ENCODE measurements around the gene TXNRD2. TPM values are rescaled to one million over a fixed set of nuclear protein-coding genes. Genes with fewer than 3 reads are reported as not detected.

The TXNRD2 gene
- total RNA-seq, 2 donors from 2014 or later: 22.3 to 29.5 TPM

GRCh38 chr22:19827341-19828034 lies 114.1 kb downstream of the TXNRD2 start:
- Histone ChIP-seq H3K9ac (ENCODE audit: low read depth in 2 of 2, low read length in 2 of 2) (no peak overlapping the region), H3K27ac (no peak overlapping the region), H3K9me3 (no peaks in the 10 kb centered on the region), H3K27me3 (no peaks in the 10 kb centered on the region), H3K36me3 (no peaks in the 10 kb centered on the region), H3K4me3 (no peak overlapping the region), H3K4me1 (no peaks in the 10 kb centered on the region)
- no peak for DNase-seq
- intact Hi-C loops (cut with DNase I): no loop called here
- no peak for TF ChIP-seq CTCF (IDR thresholded peaks at IDR 0.05)

- TF ChIP-seq CTCF (IDR thresholded peaks at IDR 0.05): no peak
- no peaks in the 10 kb centered on the region for H3K36me3 ChIP-seq
- no peak overlapping the region for H3K9ac ChIP-seq (ENCODE audit: low read depth in 2 of 2, low read length in 2 of 2)
- no peak overlapping the region for H3K4me3 ChIP-seq
- DNase-seq: no peak
- H3K9me3 ChIP-seq: no peaks in the 10 kb centered on the region
- H3K27ac ChIP-seq: no peak overlapping the region
- intact Hi-C loops (cut with DNase I): no loop called here
- no peaks in the 10 kb centered on the region for H3K27me3 ChIP-seq
- H3K4me1 ChIP-seq: no peaks in the 10 kb centered on the region
These were observed 115.0 kb downstream of the TXNRD2 start for GRCh38 chr22:19826619-19826950.

GRCh38 chr22:19825904-19826618 lies 115.6 kb downstream of the TXNRD2 start:
- no peaks in the 10 kb centered on the region for H3K9me3 ChIP-seq
- DNase-seq: peak; percentile 2
- no peak overlapping the region for H3K4me3 ChIP-seq
- H3K4me1 ChIP-seq: no peaks in the 10 kb centered on the region
- intact Hi-C loops (cut with DNase I): no loop called here
- no peak overlapping the region for H3K9ac ChIP-seq (ENCODE audit: low read depth in 2 of 2, low read length in 2 of 2)
- TF ChIP-seq CTCF (IDR thresholded peaks at IDR 0.05): no peak
- no peak overlapping the region for H3K27ac ChIP-seq
- no peaks in the 10 kb centered on the region for H3K27me3 ChIP-seq
- H3K36me3 ChIP-seq: no peaks in the 10 kb centered on the region

Small RNA genes lying within 50 kb of the gene (microRNA-seq; reads per million reads assigned to microRNA genes)
- gene MIR4761: not detected

Other genes with a start within 250 kb of the TXNRD2 start
- 1 to 10 TPM; 2.2 to 2.5 TPM for gene SEPTIN5, start 227.3 kb downstream of the TXNRD2 start, total RNA-seq
- gene GP1BB, start 218.3 kb downstream of the TXNRD2 start, total RNA-seq: 1 to 10 TPM in 1 of 2 donors, under 1 TPM in 1; 0.45 to 1.1 TPM
- gene TBX1, start 181.0 kb downstream of the TXNRD2 start, total RNA-seq: 1 to 10 TPM in 1 of 2 donors, under 1 TPM in 1; 0.80 to 1.9 TPM
- 10 to 100 TPM in 1 of 2 donors, 1 to 10 TPM in 1; 4.4 to 10.2 TPM for gene GNB1L, start 86.9 kb downstream of the TXNRD2 start, total RNA-seq
- gene RTL10, start 86.9 kb downstream of the TXNRD2 start, total RNA-seq: 10 to 100 TPM in 1 of 2 donors, 1 to 10 TPM in 1; 9.7 to 14.1 TPM
- gene COMT, start within 50 bp of the TXNRD2 start, total RNA-seq: 100 to 1,000 TPM in 1 of 2 donors, 10 to 100 TPM in 1; 70.0 to 125 TPM
- 10 to 100 TPM; 11.7 to 18.5 TPM for gene ARVCF, start 75.0 kb upstream of the TXNRD2 start, total RNA-seq
- gene TANGO2, start 79.3 kb upstream of the TXNRD2 start, total RNA-seq: 10 to 100 TPM; 22.1 to 34.1 TPM
- 10 to 100 TPM; 21.1 to 52.7 TPM for gene DGCR8, start 138.4 kb upstream of the TXNRD2 start, total RNA-seq
- gene RANBP1, start 174.3 kb upstream of the TXNRD2 start, total RNA-seq: 100 to 1,000 TPM in 1 of 2 donors, 10 to 100 TPM in 1; 71.2 to 266 TPM
- gene TRMT2A, start 175.4 kb upstream of the TXNRD2 start, total RNA-seq: 10 to 100 TPM; 31.9 to 63.6 TPM
- gene ZDHHC8, start 190.0 kb upstream of the TXNRD2 start, total RNA-seq: 10 to 100 TPM; 27.9 to 34.1 TPM
- under 1 TPM; 0.22 to 0.32 TPM for gene CCDC188, start 209.2 kb upstream of the TXNRD2 start, total RNA-seq